Breast epithelium (tissue), 4 donors: ENCODE measurements around the gene KXD1. TPM values are rescaled to one million over a fixed set of nuclear protein-coding genes. Genes with fewer than 3 reads are reported as not detected.
"Not testable (repeated sequence)": the region's sequence is repeated elsewhere in the genome, so short reads cannot be mapped to it uniquely, and the experiment has no call there.

Source experiments
- DNase-seq, 2 donors: peaks; one replicate each; pipeline ENCODE4 v3.0.0-alpha.2; 2019; ENCODE audit warnings: low spot score in 2 of 2
- H3K27ac ChIP-seq, 2 donors: fragments of 200-600 bp; sonication (generic) in 1 of 2; one replicate each; pipeline ENCODE4 v1.5.1; 2016 to 2019; ENCODE audit warnings: mild to moderate bottlenecking in 1 of 2
- H3K27me3 ChIP-seq, 2 donors: fragments of 200-600 bp; sonication (generic) in 1 of 2; one replicate each; pipeline versions ENCODE4 v1.5.1 to v1.6.0; 2017 to 2019; ENCODE audit warnings: control low read depth in 1 of 2, mild to moderate bottlenecking in 1 of 2
- H3K36me3 ChIP-seq: fragments of 200-600 bp; one replicate; pipeline ENCODE4 v1.5.1; 2019
- H3K4me1 ChIP-seq, 2 donors: fragments of 200-600 bp; sonication (generic); one replicate each; pipeline ENCODE4 v1.5.1; 2016 to 2019; ENCODE audit warnings: control low read depth in 1 of 2
- H3K4me3 ChIP-seq, 3 donors: fragments of 200-600 bp; sonication (generic); 1 replicate in 2 of 3; 2 replicates in 1 of 3; pipeline ENCODE4 v1.5.1; 2016 to 2019; ENCODE audit warnings: mild to moderate bottlenecking in 3 of 3, moderate library complexity in 2 of 3
- H3K9me3 ChIP-seq, 2 donors: fragments of 200-600 bp; sonication (generic) in 1 of 2; one replicate each; pipeline ENCODE4 v1.5.1; 2016 to 2019; ENCODE audit warnings: control low read depth in 1 of 2
- CTCF ChIP-seq, 3 donors: fragments of 450-650 bp; IDR thresholded peaks; one replicate each; pipeline ENCODE4 v1.5.1; 2016 to 2017; ENCODE audit warnings: antibody characterized with exemption in 3 of 3, mild to moderate bottlenecking in 3 of 3, moderate library complexity in 3 of 3
- POLR2A ChIP-seq: fragments of 450-650 bp; IDR thresholded peaks from one replicate; pipeline ENCODE4 v1.6.1; 2016; ENCODE audit warnings: antibody characterized with exemption, mild to moderate bottlenecking, moderate library complexity
- POLR2AphosphoS5 ChIP-seq, 3 donors: sonication (generic); formaldehyde crosslinking; IDR thresholded peaks; one replicate each; pipeline ENCODE4 v1.6.1; 2017; ENCODE audit warnings: antibody characterized with exemption in 3 of 3
- intact Hi-C: fragments of 100-400 bp; cut with DNase I; formaldehyde crosslinking; loops from one replicate; pipeline ENCODE4 v1.15.1; 2023; ENCODE audit warnings: low total_unique reads
- total RNA-seq, 3 donors: library from RNA; depleted of rRNA; stranded (reverse); fragments of >200 nt; gene quantifications; one replicate each; pipeline ENCODE4 v1.1.0, GENCODE V29; 2016

KXD1 gene
- total RNA-seq, 3 donors from 2014 or later, result 92.6 to 140 (median 139) TPM

- no peak overlapping the region for H3K27ac ChIP-seq
- no peak for DNase-seq
- no peak overlapping the region for H3K4me3 ChIP-seq
- TF ChIP-seq CTCF (IDR thresholded peaks at IDR 0.05) (no peak), POLR2A (no peak), POLR2AphosphoS5 (IDR thresholded peaks at IDR 0.05) (no peak)
- no peaks in the 10 kb centered on the region for H3K9me3 ChIP-seq
- no peaks in the 10 kb centered on the region for H3K27me3 ChIP-seq
- intact Hi-C loops, result loop anchor here (10.0 kb wide), 1 partner anchor 268 kb away; no protein-coding TSS in a partner anchor
- H3K36me3 ChIP-seq, result no peaks in the 10 kb centered on the region
- peaks cover 8% of the 10 kb centered on the region in 2 donors for H3K4me1 ChIP-seq
Measured at GRCh38 chr19:18596752-18597157, 39.1 kb downstream of the KXD1 start.

GRCh38 chr19:18597809-18598660 is 40.4 kb downstream of the KXD1 start:
- intact Hi-C loops, result loop anchor here (10.0 kb wide), 1 partner anchor 267 kb away; no protein-coding TSS in a partner anchor
- no peak for DNase-seq

GRCh38 chr19:18599485-18599884 is 41.8 kb downstream of the KXD1 start:
- Histone ChIP-seq H3K4me3 (no peak overlapping the region), H3K27ac (no peak overlapping the region), H3K9me3 (no peaks in the 10 kb centered on the region), H3K27me3 (peaks cover 0 to 10% of the 10 kb centered on the region in 2 donors), H3K36me3 (no peaks in the 10 kb centered on the region), H3K4me1 (peaks cover 2 to 8% of the 10 kb centered on the region in 2 donors)
- DNase-seq, result no peak
- TF ChIP-seq POLR2A, result no peak
- TF ChIP-seq CTCF (IDR thresholded peaks at IDR 0.05), result no peak
- TF ChIP-seq POLR2AphosphoS5 (IDR thresholded peaks at IDR 0.05), result no peak
- intact Hi-C loops, result loop anchor here (10.0 kb wide), 1 partner anchor 265 kb away; no protein-coding TSS in a partner anchor

More at GRCh38 chr19:18597809-18598660, 40.4 kb downstream of the KXD1 start:
- no peak overlapping the region for H3K27ac ChIP-seq
- no peak overlapping the region for H3K4me3 ChIP-seq
- no peaks in the 10 kb centered on the region for H3K9me3 ChIP-seq
- H3K27me3 ChIP-seq, result no peaks in the 10 kb centered on the region
- TF ChIP-seq CTCF (IDR thresholded peaks at IDR 0.05), result no peak
- no peaks in the 10 kb centered on the region for H3K36me3 ChIP-seq
- H3K4me1 ChIP-seq, result peaks cover 8% of the 10 kb centered on the region in 2 donors

- H3K27me3 ChIP-seq, result peaks cover 1 to 24% of the 10 kb centered on the region in 2 donors
- H3K4me3 ChIP-seq, DNase-seq, H3K27ac ChIP-seq, H3K9me3 ChIP-seq, H3K36me3 ChIP-seq, intact Hi-C loops, H3K4me1 ChIP-seq: not testable (repeated sequence)
Measured at GRCh38 chr19:18600692-18601397, 43.2 kb downstream of the KXD1 start.

GRCh38 chr19:18601875-18602274 is 44.2 kb downstream of the KXD1 start:
- H3K9me3 ChIP-seq, result no peaks in the 10 kb centered on the region
- H3K27me3 ChIP-seq, result peaks cover 6 to 30% of the 10 kb centered on the region in 2 donors
- no peaks in the 10 kb centered on the region for H3K36me3 ChIP-seq
- H3K4me3 ChIP-seq, result no peak overlapping the region
- intact Hi-C loops, result no loop called here
- H3K27ac ChIP-seq, result no peak overlapping the region
- H3K4me1 ChIP-seq, result peaks cover 3 to 7% of the 10 kb centered on the region in 2 donors
- DNase-seq, result no peak
- TF ChIP-seq CTCF (IDR thresholded peaks at IDR 0.05) (no peak), POLR2A (no peak), POLR2AphosphoS5 (IDR thresholded peaks at IDR 0.05) (no peak)
